HepG2 (cell line): Measurements from ENCODE around the gene NME4. TPM values are rescaled to one million over a fixed set of nuclear protein-coding genes. Genes with fewer than 3 reads are reported as not detected.

Experiments
- BRD4 ChIP-seq: sonication (generic); formaldehyde crosslinking; IDR thresholded peaks from 2 replicates; pipeline ENCODE4 v1.4.0; 2020; ENCODE audit warnings: missing genetic modification reagents
- CBX5 ChIP-seq: sonication (generic); formaldehyde crosslinking; IDR thresholded peaks from 2 replicates; pipeline ENCODE4 v1.4.0; 2020; ENCODE audit warnings: missing genetic modification reagents, borderline replicate concordance
- MAFF ChIP-seq: IDR thresholded peaks from 2 replicates; pipeline ENCODE4 v1.6.1; 2011; ENCODE audit warnings: low read depth, low read length, improper control_type of control experiment
- PHF5A ChIP-seq: IDR thresholded peaks from one replicate; pipeline ENCODE4 v1.6.1; 2018; ENCODE audit warnings: low read depth, missing genetic modification reagents; ENCODE audit not compliant: unreplicated experiment
- RBM39 ChIP-seq: fragments of 200-400 bp; formaldehyde crosslinking; IDR thresholded peaks from one replicate; pipeline ENCODE4 v1.6.1; 2018; ENCODE audit warnings: antibody characterized with exemption, mild to moderate bottlenecking, low read depth, low read length; ENCODE audit not compliant: poor library complexity, severe bottlenecking
- REPIN1 ChIP-seq: sonication (generic); formaldehyde crosslinking; IDR thresholded peaks from 2 replicates; pipeline ENCODE4 v1.8.0; 2022; ENCODE audit warnings: missing genetic modification reagents, low read depth, mild to moderate bottlenecking, borderline replicate concordance
- TAF15 ChIP-seq: fragments of 200-400 bp; formaldehyde crosslinking; IDR thresholded peaks from one replicate; pipeline ENCODE4 v1.6.1; 2018; ENCODE audit warnings: mild to moderate bottlenecking, low read depth, low read length; ENCODE audit not compliant: poor library complexity, severe bottlenecking
- TBP ChIP-seq: sonication (generic); formaldehyde crosslinking; IDR thresholded peaks from 2 replicates; pipeline ENCODE4 v1.5.0; 2020; ENCODE audit warnings: missing genetic modification reagents
- TRIM24 ChIP-seq: sonication (generic); formaldehyde crosslinking; IDR thresholded peaks from 2 replicates; pipeline ENCODE4 v1.8.0; 2022; ENCODE audit warnings: mild to moderate bottlenecking, missing genetic modification reagents
- ZMYM2 ChIP-seq: sonication (generic); formaldehyde crosslinking; IDR thresholded peaks from 2 replicates; pipeline ENCODE4 v1.8.0; 2022; ENCODE audit warnings: mild to moderate bottlenecking, missing genetic modification reagents
- ZNF318 ChIP-seq: sonication (generic); formaldehyde crosslinking; IDR thresholded peaks from 2 replicates; pipeline ENCODE4 v1.4.0; 2020; ENCODE audit warnings: mild to moderate bottlenecking, missing genetic modification reagents
- ZNF501 ChIP-seq: sonication (generic); formaldehyde crosslinking; IDR thresholded peaks from 2 replicates; pipeline ENCODE4 v1.5.1; 2020; ENCODE audit warnings: mild to moderate bottlenecking, moderate library complexity, missing genetic modification reagents
- polyA plus RNA-seq, 8 experiments: library from polyadenylated mRNA; depleted of rRNA in 3 of 8; stranded (reverse) in 7 of 8; unstranded in 1 of 8; fragments of >200 nt; fragmentation: Illumina TruSeq in 4 of 8; extraction: Trizol in 4 of 8; gene quantifications; 2 replicates each; pipeline versions ENCODE4 v1.2.1 to v1.2.3, GENCODE V29; 2011 to 2016; ENCODE audit warnings: low read depth in 4 of 8, missing spikeins in 1 of 8, mixed read lengths in 1 of 8; ENCODE audit not compliant: insufficient read depth in 1 of 8
- total RNA-seq, 5 experiments: library from RNA; depleted of rRNA; stranded (reverse); fragments of >200 nt; fragmentation: Illumina TruSeq; extraction: Trizol; gene quantifications; 2 replicates each; pipeline ENCODE4 v1.2.3, GENCODE V29; 2016; ENCODE audit warnings: low read depth in 1 of 5
- TF ChIP-seq, protein P1 (sequence below): IDR thresholded peaks from 2 replicates; pipeline ENCODE4 v1.6.1; 2016; ENCODE audit warnings: missing compliant biosample characterization, missing genetic modification reagents, borderline replicate concordance
- TF ChIP-seq, protein P2 (sequence below): sonication (generic); formaldehyde crosslinking; IDR thresholded peaks from 2 replicates; pipeline ENCODE4 v1.9.0; 2021; ENCODE audit warnings: missing genetic modification reagents, mild to moderate bottlenecking, borderline replicate concordance
- TF ChIP-seq, protein P3 (sequence below): sonication (generic); formaldehyde crosslinking; IDR thresholded peaks from 2 replicates; pipeline ENCODE4 v1.4.0; 2020; ENCODE audit warnings: missing genetic modification reagents, mild to moderate bottlenecking, borderline replicate concordance

Gene NME4
- total and polyA plus RNA-seq, 2 of the 13 experiments (the other 11 are each of a cell fraction or from before 2014, with no cell fraction given): 121 to 263 TPM

- TF ChIP-seq ZNF501 (CRISPR knock-in tag): peak; percentile 60
- no peak for TF ChIP-seq ZNF318
- no peak for TF ChIP-seq ZMYM2 (CRISPR knock-in tag)
- no peak for TF ChIP-seq TAF15
- no peak for TF ChIP-seq REPIN1 (CRISPR knock-in tag)
- TF ChIP-seq, protein P1, sequence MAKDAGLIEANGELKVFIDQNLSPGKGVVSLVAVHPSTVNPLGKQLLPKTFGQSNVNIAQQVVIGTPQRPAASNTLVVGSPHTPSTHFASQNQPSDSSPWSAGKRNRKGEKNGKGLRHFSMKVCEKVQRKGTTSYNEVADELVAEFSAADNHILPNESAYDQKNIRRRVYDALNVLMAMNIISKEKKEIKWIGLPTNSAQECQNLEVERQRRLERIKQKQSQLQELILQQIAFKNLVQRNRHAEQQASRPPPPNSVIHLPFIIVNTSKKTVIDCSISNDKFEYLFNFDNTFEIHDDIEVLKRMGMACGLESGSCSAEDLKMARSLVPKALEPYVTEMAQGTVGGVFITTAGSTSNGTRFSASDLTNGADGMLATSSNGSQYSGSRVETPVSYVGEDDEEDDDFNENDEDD: no peak
- TF ChIP-seq CBX5 (CRISPR knock-in tag): no peak
- TF ChIP-seq, protein P2, sequence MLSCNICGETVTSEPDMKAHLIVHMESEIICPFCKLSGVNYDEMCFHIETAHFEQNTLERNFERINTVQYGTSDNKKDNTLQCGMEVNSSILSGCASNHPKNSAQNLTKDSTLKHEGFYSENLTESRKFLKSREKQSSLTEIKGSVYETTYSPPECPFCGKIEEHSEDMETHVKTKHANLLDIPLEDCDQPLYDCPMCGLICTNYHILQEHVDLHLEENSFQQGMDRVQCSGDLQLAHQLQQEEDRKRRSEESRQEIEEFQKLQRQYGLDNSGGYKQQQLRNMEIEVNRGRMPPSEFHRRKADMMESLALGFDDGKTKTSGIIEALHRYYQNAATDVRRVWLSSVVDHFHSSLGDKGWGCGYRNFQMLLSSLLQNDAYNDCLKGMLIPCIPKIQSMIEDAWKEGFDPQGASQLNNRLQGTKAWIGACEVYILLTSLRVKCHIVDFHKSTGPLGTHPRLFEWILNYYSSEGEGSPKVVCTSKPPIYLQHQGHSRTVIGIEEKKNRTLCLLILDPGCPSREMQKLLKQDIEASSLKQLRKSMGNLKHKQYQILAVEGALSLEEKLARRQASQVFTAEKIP (CRISPR knock-in tag): no peak
- no peak for TF ChIP-seq BRD4 (CRISPR knock-in tag)
- TF ChIP-seq PHF5A: no peak
- TF ChIP-seq, protein P3, sequence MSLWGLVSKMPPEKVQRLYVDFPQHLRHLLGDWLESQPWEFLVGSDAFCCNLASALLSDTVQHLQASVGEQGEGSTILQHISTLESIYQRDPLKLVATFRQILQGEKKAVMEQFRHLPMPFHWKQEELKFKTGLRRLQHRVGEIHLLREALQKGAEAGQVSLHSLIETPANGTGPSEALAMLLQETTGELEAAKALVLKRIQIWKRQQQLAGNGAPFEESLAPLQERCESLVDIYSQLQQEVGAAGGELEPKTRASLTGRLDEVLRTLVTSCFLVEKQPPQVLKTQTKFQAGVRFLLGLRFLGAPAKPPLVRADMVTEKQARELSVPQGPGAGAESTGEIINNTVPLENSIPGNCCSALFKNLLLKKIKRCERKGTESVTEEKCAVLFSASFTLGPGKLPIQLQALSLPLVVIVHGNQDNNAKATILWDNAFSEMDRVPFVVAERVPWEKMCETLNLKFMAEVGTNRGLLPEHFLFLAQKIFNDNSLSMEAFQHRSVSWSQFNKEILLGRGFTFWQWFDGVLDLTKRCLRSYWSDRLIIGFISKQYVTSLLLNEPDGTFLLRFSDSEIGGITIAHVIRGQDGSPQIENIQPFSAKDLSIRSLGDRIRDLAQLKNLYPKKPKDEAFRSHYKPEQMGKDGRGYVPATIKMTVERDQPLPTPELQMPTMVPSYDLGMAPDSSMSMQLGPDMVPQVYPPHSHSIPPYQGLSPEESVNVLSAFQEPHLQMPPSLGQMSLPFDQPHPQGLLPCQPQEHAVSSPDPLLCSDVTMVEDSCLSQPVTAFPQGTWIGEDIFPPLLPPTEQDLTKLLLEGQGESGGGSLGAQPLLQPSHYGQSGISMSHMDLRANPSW (CRISPR knock-in tag): no peak
- TF ChIP-seq RBM39: no peak
- no peak for TF ChIP-seq TRIM24 (CRISPR knock-in tag)
- no peak for TF ChIP-seq MAFF
- TF ChIP-seq TBP (CRISPR knock-in tag): no peak
Observed at GRCh38 chr16:363110-363765, 33.8 kb upstream of the NME4 start (continued).
